PFSK-1 (cell line): ENCODE measurements around the gene RNF4.

Source experiments
- FOXP2 ChIP-seq: optimal IDR thresholded peaks from 2 replicates; pipeline ENCODE3; 2011; ENCODE audit warnings: borderline replicate concordance, control low read depth, inconsistent platforms; ENCODE audit not compliant: insufficient read depth; ENCODE audit errors: extremely low read length, extremely low read depth
- POLR2AphosphoS5 ChIP-seq: IDR thresholded peaks from 2 replicates; pipeline ENCODE4 v1.6.1; 2012; ENCODE audit warnings: low read depth, mild to moderate bottlenecking, control low read depth, low read length, moderate library complexity
- SIN3A ChIP-seq: IDR thresholded peaks from 2 replicates; pipeline ENCODE4 v1.6.1; 2012; ENCODE audit warnings: mild to moderate bottlenecking, low read length, moderate library complexity, borderline replicate concordance; ENCODE audit not compliant: insufficient read depth
- TF ChIP-seq, protein P1 (sequence below), 2 experiments: IDR thresholded peaks; 2 replicates each; pipeline versions ENCODE4 v1.6.1 to v1.8.0; 2011 to 2012; ENCODE audit warnings: low read depth in 2 of 2, low read length in 2 of 2, control low read depth in 1 of 2, inconsistent platforms in 1 of 2, mild to moderate bottlenecking in 1 of 2, moderate library complexity in 1 of 2; ENCODE audit not compliant: insufficient read depth in 1 of 2

DNA sequence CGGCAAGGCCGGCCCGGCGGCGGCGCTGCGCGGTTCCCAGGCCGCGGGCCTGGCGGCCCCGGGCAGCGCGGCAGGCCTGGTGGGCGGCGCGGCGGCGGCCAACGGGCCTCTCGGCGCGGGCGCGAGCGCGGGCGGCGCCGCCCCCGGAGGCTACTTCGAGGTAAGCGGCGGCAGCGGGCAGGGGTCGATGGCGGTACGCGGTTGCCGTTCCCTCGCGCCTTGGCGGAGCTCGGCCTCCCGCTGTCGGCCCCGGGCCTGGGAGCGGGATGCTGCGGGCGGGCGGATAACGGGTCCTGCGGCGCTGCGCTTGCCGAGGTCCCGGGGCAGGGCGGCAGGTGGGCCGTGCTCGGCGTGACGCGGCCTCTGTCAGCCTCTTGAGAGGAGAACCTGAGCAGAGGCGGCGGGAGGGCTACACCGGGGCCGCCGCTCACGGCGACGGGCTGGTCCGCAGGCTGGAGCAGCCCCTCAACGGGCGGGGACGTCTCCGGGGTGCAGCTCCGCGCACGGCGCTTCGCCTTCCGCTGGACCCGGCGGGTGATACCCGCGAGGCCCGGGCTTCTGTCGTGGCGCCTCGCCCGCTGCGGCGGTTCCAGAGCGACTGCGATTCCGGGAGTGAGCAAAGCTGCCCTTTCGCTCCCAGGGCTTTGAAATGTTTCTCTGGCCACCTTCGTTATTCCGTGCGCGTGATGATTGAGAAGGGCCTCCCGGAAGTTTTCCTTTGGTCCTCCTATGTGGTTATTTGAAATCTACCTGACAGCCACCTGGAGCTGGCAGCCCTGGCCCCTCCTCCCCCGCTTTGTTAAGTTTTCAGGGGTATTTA is 68.3 kb downstream of the RNF4 start:
- TF ChIP-seq, protein P1, sequence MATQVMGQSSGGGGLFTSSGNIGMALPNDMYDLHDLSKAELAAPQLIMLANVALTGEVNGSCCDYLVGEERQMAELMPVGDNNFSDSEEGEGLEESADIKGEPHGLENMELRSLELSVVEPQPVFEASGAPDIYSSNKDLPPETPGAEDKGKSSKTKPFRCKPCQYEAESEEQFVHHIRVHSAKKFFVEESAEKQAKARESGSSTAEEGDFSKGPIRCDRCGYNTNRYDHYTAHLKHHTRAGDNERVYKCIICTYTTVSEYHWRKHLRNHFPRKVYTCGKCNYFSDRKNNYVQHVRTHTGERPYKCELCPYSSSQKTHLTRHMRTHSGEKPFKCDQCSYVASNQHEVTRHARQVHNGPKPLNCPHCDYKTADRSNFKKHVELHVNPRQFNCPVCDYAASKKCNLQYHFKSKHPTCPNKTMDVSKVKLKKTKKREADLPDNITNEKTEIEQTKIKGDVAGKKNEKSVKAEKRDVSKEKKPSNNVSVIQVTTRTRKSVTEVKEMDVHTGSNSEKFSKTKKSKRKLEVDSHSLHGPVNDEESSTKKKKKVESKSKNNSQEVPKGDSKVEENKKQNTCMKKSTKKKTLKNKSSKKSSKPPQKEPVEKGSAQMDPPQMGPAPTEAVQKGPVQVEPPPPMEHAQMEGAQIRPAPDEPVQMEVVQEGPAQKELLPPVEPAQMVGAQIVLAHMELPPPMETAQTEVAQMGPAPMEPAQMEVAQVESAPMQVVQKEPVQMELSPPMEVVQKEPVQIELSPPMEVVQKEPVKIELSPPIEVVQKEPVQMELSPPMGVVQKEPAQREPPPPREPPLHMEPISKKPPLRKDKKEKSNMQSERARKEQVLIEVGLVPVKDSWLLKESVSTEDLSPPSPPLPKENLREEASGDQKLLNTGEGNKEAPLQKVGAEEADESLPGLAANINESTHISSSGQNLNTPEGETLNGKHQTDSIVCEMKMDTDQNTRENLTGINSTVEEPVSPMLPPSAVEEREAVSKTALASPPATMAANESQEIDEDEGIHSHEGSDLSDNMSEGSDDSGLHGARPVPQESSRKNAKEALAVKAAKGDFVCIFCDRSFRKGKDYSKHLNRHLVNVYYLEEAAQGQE (IDR thresholded peaks at IDR 0.05; ENCODE audit: insufficient read depth in 1 of 2, low read depth in 2 of 2, low read length in 2 of 2): no peak
- TF ChIP-seq SIN3A (no peak; the same call in 1 of the 2 replicates), POLR2AphosphoS5 (no peak), FOXP2 (no peak)
